ENCODE results near the gene KLK7. TPM values are rescaled to one million over a fixed set of nuclear protein-coding genes. Genes with fewer than 3 reads are reported as not detected.

KLK7 gene
- not detected for total RNA-seq

DNA sequence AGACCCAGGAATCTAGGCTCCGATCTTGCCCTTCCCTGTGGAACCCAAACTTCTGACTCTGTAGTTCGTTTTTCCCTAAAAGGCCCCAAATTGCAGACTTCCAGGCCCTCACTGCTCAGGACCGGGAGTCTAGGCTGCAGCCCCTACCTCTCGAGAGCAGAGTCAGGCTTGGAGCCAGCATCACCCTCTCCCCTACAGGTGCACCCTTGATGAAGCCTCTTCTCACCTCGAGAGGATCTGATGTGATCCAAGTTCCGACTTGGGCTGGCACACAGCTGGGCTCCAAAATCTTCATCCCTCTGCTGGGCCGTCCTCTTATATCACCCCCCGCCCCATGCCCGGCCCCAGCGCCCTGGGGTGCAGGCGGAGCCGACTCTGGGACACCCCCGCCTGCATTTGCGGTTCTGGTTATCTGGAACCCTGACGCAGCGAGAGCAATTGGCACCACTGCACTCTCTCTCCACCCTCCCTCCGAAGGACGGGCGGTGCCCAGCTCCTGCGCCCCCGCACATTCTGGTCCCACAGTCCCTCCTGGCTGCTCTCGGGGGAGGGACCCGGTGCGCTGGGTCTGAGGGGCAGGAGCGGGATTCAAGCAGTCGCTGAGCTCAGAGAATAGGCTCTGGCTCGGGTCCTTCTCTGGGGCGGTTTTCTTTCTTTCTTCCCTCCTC is at the start of gene KLK7:
TSS of gene KLK7 (minus strand) at position 293 of the 668 bp plus-strand sequence. CDS start 1,518 bp downstream, outside the sequence.
- ChIA-PET CTCF (no interaction called here), POLR2A (no interaction called here)
- ATAC-seq (no peak), DNase-seq (no peak)
- Mint-ChIP-seq H3K4me1 (ENCODE audit: low read depth) (no peaks in the 10 kb centered on the region), H3K4me3 (no peak within 1 kb of the TSS), H3K9me3 (ENCODE audit: insufficient read depth) (no peaks in the 10 kb centered on the region), H3K27me3 (ENCODE audit: low read depth) (peaks cover 21% of the 10 kb centered on the region), H3K27ac (no peak within 1 kb of the TSS), H3K36me3 (ENCODE audit: low read depth) (no peaks in the 10 kb centered on the region)

DNA sequence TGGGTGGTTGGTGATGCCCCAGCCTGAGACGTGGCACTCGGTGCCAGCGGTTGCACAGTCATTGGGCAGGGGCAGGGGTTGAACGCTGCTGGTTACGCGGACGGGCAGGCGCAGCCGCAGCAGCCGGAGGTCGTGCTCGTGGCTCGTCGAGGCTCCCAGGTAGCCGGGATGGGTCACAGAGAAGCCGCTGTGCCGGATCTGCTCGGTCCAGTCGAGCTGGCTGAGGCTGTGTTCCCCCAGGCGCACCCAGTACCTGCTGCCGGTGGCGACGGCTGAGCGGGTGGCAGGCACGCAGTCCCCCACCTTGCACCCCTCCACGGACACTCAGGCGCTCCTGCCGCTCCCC is 48.1 kb upstream of the KLK7 start:
- Mint-ChIP-seq H3K4me3 (no peak overlapping the region), H3K27me3 (ENCODE audit: low read depth) (peaks cover 10% of the 10 kb centered on the region), H3K4me1 (ENCODE audit: low read depth) (no peaks in the 10 kb centered on the region), H3K9me3 (ENCODE audit: insufficient read depth) (no peaks in the 10 kb centered on the region), H3K36me3 (ENCODE audit: low read depth) (no peaks in the 10 kb centered on the region), H3K27ac (no peak overlapping the region)
- ATAC-seq (no peak), DNase-seq (no peak)
- ChIA-PET POLR2A (no interaction called here), CTCF (no interaction called here)

DNA sequence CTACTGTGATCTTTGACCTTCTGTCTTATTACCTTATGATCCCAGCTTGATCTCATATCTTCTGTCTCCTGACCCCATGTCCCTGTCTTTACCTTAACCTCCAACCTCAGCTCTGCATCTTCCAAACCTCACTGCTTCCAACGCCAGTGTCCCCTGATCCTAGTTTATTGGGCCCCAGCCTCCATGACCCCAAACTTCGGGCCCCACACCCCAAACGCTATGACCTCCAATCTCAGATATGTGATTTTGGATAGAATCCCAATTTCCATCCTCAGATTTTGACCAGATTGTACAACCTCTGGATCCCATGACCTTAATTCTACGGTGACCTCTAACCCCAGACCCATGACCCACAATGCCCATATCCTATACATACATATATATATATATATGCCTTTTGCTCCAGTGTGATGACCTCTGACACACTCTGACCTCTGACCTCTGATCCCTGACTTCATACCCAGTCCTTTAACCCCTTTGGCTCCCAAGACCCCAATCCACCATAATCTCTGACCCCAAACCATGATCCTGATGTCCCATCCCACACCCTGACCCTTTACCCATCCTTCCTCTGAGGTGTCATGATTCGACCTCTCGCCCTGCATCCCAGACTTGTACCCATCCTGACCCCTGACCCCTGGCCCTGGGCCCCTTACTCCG is 47.6 kb upstream of the KLK7 start:
- POLR2A ChIA-PET, result no interaction called here
- Mint-ChIP-seq H3K4me1 (ENCODE audit: low read depth) (no peaks in the 10 kb centered on the region), H3K4me3 (no peak overlapping the region), H3K9me3 (ENCODE audit: insufficient read depth) (no peaks in the 10 kb centered on the region), H3K36me3 (ENCODE audit: low read depth) (no peaks in the 10 kb centered on the region), H3K27me3 (ENCODE audit: low read depth) (peaks cover 10% of the 10 kb centered on the region), H3K27ac (no peak overlapping the region)
- CTCF ChIA-PET, result no interaction called here
- no peak for DNase-seq
- no peak for ATAC-seq

DNA sequence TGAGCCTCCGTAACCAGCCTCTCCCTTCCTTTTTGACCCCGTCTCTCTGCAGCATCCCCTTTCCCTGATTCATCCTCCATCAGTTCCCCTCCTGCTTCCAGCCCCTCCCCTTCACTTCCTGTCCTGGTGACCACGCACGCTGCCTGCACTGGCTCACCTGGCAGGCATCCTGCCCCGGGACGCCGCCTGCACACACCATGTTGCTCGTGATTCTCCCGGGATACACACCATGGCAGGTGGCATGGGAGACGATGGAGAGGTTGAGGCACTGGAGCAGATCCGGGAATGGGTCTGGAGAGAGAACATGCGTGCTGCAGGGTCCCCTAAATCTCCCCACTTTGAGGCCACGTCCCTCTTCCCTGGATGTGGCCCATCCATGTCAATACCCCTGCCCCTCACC is 46.9 kb upstream of the KLK7 start:
- Mint-ChIP-seq H3K27me3 (ENCODE audit: low read depth) (peaks cover 8% of the 10 kb centered on the region), H3K4me1 (ENCODE audit: low read depth) (no peaks in the 10 kb centered on the region), H3K4me3 (no peak overlapping the region), H3K9me3 (ENCODE audit: insufficient read depth) (no peaks in the 10 kb centered on the region), H3K36me3 (ENCODE audit: low read depth) (no peaks in the 10 kb centered on the region), H3K27ac (no peak overlapping the region)
- POLR2A ChIA-PET, result no interaction called here
- DNase-seq (no peak), ATAC-seq (no peak)
- CTCF ChIA-PET, result no interaction called here

DNA sequence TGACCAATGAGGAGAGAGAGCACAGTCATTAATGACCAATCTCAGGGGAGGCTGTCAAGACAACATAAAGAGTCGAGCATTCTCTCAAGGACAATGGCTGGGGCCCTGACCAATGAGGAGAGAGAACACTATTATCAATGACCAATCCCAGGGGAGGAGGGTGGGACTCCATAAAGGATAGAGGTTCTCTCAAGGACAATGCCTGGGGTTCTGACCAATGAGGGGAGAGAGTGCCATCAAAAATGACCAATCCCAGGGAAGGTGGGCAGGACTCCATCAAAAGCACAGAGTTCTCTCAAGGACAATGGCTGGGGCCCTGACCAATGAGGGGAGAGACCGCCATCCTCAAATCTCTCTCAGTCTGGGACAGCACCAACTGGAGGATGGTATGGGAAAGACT is 46.0 kb upstream of the KLK7 start:
- H3K4me3 Mint-ChIP-seq, result no peak overlapping the region
- ChIA-PET POLR2A (no interaction called here), CTCF (no interaction called here)
- peaks cover 8% of the 10 kb centered on the region for H3K27me3 Mint-ChIP-seq (ENCODE audit: low read depth)
- H3K27ac Mint-ChIP-seq, result no peak overlapping the region
- no peak for DNase-seq
- ATAC-seq, result no peak
- no peaks in the 10 kb centered on the region for H3K9me3 Mint-ChIP-seq (ENCODE audit: insufficient read depth)
- no peaks in the 10 kb centered on the region for H3K4me1 Mint-ChIP-seq (ENCODE audit: low read depth)
- H3K36me3 Mint-ChIP-seq (ENCODE audit: low read depth), result no peaks in the 10 kb centered on the region

DNA sequence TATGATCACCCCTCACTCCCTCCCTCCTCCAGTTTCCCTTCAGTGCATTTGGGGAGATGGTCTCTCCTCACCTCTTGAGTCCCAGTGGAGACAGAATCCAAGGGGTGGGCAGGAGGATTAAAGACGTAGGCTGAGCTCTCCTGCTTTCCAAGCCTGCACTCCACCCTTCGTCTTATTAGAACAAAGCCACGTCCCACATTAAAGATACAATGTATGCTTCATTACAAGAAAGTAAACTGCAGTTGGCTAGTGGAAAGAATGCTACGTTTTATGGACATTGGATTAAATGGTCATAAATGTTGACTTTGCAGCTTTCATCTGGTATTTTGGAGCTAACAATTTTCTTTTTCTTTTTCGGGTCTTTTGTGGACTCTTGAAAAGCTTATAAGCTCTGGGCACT is 44.2 kb upstream of the KLK7 start:
- no peak for ATAC-seq
- no peaks in the 10 kb centered on the region for H3K9me3 Mint-ChIP-seq (ENCODE audit: insufficient read depth)
- H3K27ac Mint-ChIP-seq, result no peak overlapping the region
- ChIA-PET CTCF (no interaction called here), POLR2A (no interaction called here)
- no peak for DNase-seq
- no peak overlapping the region for H3K4me3 Mint-ChIP-seq
- no peaks in the 10 kb centered on the region for H3K4me1 Mint-ChIP-seq (ENCODE audit: low read depth)
- H3K27me3 Mint-ChIP-seq (ENCODE audit: low read depth), result peaks cover 4% of the 10 kb centered on the region
- no peaks in the 10 kb centered on the region for H3K36me3 Mint-ChIP-seq (ENCODE audit: low read depth)

DNA sequence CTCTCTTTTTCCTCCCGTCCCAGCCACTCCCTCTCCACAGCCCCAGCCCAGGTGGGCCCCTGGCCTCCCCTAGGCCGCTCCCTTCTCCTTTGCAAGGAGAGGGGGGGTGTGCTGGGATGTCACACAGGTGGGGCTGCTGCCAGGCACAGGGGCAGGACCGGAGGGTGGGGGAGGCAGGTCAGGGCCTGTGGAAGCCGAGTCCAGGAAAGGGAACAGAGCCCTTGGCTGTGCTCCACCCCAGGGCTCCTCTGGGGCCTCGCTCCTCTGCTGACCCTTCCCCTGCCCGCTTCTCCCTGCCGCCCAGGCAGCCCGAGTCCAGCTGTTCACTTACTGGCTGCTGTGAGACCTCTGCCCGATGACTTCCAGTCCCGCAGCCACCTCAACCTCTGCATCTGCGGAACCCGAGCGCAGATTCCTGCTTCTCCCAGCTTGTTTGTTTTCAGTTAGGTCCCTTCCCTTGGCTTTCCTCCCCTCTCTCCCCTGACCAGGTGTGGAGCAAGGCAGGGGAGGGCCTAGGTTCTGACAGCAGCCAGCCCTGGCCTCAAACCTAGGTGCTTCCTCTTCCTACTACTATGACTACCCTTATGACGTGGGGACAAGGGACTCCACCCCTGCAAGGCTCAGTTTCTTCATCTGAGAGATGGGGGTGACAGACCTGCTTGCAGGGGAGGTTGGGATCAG is 43.5 kb upstream of the KLK7 start:
- H3K4me3 Mint-ChIP-seq, result no peak overlapping the region
- H3K9me3 Mint-ChIP-seq (ENCODE audit: insufficient read depth), result no peaks in the 10 kb centered on the region
- no peak for ATAC-seq
- POLR2A ChIA-PET, result no interaction called here
- CTCF ChIA-PET, result no interaction called here
- H3K27ac Mint-ChIP-seq, result no peak overlapping the region
- DNase-seq, result no peak
- no peaks in the 10 kb centered on the region for H3K36me3 Mint-ChIP-seq (ENCODE audit: low read depth)
- H3K27me3 Mint-ChIP-seq (ENCODE audit: low read depth), result peaks cover 10% of the 10 kb centered on the region
- no peaks in the 10 kb centered on the region for H3K4me1 Mint-ChIP-seq (ENCODE audit: low read depth)

DNA sequence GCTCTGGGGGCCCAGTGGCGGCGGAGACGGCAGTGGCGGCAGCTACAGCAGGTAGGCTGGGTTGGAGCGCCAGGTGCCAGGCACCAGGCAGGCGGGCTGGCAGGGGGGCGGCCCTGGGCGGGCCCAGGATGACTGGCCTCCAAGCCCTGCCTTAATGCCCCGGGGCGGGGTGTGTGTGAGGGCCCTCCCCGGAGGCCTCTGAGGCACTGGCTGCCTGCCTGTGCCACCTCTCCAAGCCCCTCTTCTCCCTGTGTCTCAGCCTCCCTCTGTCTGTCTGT is 42.8 kb upstream of the KLK7 start, which contains the start of gene KLK11:
TSS of gene KLK11 (minus strand) at position 63 of the 278 bp plus-strand sequence. CDS start 985 bp downstream, outside the sequence.
- Mint-ChIP-seq H3K4me3 (no peak within 1 kb of the TSS), H3K27me3 (ENCODE audit: low read depth) (peaks cover 12% of the 10 kb centered on the region), H3K4me1 (ENCODE audit: low read depth) (no peaks in the 10 kb centered on the region), H3K27ac (no peak within 1 kb of the TSS), H3K36me3 (ENCODE audit: low read depth) (no peaks in the 10 kb centered on the region), H3K9me3 (ENCODE audit: insufficient read depth) (no peaks in the 10 kb centered on the region)
- ChIA-PET CTCF (no interaction called here), POLR2A (no interaction called here)
- ATAC-seq (no peak), DNase-seq (no peak)

DNA sequence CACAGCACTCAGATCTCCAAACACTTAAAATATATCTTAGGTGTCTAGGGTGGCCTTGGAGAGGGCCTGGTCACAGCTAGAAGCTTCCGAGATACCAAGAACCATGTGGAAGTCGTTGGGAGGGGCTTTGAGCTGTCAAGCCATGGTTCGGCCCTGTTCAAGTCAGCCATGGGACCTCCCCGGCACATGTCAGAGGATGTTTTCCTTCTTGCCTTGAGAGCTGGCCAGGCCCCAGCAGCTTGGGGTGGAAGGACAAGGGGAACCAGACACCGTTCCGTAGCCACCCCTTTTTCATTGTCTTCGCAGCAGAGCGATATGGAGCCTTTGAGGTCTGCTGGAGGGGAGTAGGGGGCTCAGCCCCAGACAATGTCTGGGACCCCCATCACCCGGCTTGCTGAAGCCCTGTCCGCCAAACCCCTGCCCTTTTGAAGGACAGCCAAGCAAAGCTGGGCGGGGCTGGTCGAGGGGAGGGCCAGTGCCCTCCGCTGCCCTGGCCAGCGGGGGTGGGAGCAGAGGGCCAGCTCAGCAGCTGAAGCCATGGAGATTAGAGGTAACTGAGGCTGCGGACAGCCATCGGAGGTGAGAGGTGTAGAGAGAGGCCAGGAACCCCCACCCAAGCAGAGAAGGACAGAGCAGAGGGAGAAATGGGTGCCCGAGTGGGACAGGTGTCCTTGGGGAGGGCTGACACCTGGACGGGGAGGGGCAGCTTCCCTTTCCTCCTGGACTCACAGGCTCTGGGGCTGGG is 42.3 kb upstream of the KLK7 start:
- no peak overlapping the region for H3K27ac Mint-ChIP-seq

DNA sequence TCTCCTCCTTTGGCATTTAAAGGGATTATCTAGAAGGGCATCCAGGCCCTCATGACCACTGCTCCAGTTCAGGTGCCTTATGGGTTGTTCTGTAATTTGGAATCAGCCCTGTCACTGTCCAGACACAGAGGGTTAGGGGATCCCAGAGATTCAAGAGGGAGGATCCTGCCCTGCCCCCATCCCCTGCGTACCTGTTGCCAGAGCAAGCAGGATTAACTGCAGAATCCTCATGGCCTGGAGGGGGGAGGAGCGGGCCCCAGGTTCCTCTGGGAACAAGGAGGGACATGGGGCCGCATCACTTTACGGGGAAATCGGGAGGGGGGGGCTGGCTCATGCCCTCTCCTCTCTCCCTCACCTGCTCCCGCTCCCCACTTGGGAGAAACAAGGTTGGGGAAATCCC is 41.7 kb upstream of the KLK7 start:
- CTCF ChIA-PET, result interaction anchor here (0.6 kb wide), 1 partner anchor 145 kb away, joined by 3 read pairs; no protein-coding TSS in a partner anchor
- POLR2A ChIA-PET, result no interaction called here
- Mint-ChIP-seq H3K4me3 (no peak overlapping the region), H3K9me3 (ENCODE audit: insufficient read depth) (no peaks in the 10 kb centered on the region), H3K36me3 (ENCODE audit: low read depth) (no peaks in the 10 kb centered on the region), H3K27me3 (ENCODE audit: low read depth) (peaks cover 16% of the 10 kb centered on the region), H3K27ac (no peak overlapping the region), H3K4me1 (ENCODE audit: low read depth) (no peaks in the 10 kb centered on the region)
- ATAC-seq, result no peak
- DNase-seq, result no peak

More for the DNA sequence above, 42.3 kb upstream of the KLK7 start:
- DNase-seq (no peak), ATAC-seq (no peak)
- no peaks in the 10 kb centered on the region for H3K36me3 Mint-ChIP-seq (ENCODE audit: low read depth)
- H3K4me1 Mint-ChIP-seq (ENCODE audit: low read depth), result no peaks in the 10 kb centered on the region
- no peak overlapping the region for H3K4me3 Mint-ChIP-seq
- H3K27me3 Mint-ChIP-seq (ENCODE audit: low read depth), result peaks cover 15% of the 10 kb centered on the region
- POLR2A ChIA-PET, result no interaction called here
- CTCF ChIA-PET, result interaction anchor here (0.6 kb wide), 1 partner anchor 144 kb away, joined by 3 read pairs; no protein-coding TSS in a partner anchor
- H3K9me3 Mint-ChIP-seq (ENCODE audit: insufficient read depth), result no peaks in the 10 kb centered on the region

DNA sequence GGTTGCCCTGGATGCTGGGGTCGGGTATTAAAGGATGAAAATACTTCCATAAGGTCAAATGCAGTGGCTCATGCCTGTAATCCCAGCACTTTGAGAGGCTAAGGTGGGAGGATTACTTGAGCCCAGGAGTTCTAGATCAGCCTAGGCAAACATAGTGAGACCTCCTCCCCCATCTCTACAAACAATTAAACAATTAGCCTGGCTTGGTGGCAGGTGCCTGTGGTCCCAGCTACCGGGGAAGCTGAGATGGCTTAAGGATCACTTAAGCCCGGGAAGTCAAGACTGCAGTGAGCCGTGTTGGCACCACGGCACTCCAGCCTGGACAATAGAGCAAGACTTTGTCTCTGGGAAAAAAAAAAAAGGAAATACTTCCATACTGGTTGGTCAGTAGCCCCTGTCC is 41.2 kb upstream of the KLK7 start:
- no peak for ATAC-seq
- Mint-ChIP-seq H3K36me3 (ENCODE audit: low read depth) (no peaks in the 10 kb centered on the region), H3K27me3 (ENCODE audit: low read depth) (peaks cover 21% of the 10 kb centered on the region), H3K9me3 (ENCODE audit: insufficient read depth) (no peaks in the 10 kb centered on the region), H3K27ac (no peak overlapping the region), H3K4me1 (ENCODE audit: low read depth) (peaks cover 1% of the 10 kb centered on the region), H3K4me3 (no peak overlapping the region)
- DNase-seq, result no peak
- POLR2A ChIA-PET, result no interaction called here
- CTCF ChIA-PET, result no interaction called here

DNA sequence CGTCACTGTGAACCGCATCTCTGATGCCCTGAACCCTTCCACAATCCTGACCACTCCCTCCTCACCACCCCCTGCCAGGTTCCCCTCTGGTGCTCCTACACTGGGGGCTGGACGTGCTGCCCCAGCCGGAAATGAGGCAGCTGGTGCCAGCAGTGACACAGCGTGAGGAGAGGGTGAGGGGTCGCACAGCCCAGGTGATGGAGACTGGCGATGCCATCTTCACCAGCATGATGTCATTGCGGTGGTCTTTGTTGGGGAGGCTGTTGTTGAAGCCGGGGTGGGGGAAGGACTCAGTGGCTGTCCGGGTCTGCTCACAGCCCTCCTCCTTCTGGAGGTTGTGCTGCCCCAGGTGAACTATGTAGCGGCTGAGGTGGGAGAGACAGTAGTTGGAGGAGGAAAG is 40.2 kb upstream of the KLK7 start:
- no peaks in the 10 kb centered on the region for H3K9me3 Mint-ChIP-seq (ENCODE audit: insufficient read depth)
- CTCF ChIA-PET, result no interaction called here
- peaks cover 4% of the 10 kb centered on the region for H3K4me1 Mint-ChIP-seq (ENCODE audit: low read depth)
- DNase-seq, result no peak
- no peak overlapping the region for H3K4me3 Mint-ChIP-seq
- H3K27me3 Mint-ChIP-seq (ENCODE audit: low read depth), result peaks cover 28% of the 10 kb centered on the region
- no peak overlapping the region for H3K27ac Mint-ChIP-seq
- no peak for ATAC-seq
- H3K36me3 Mint-ChIP-seq (ENCODE audit: low read depth), result no peaks in the 10 kb centered on the region
- POLR2A ChIA-PET, result no interaction called here
